Mesothelial cell of epicardium (in vitro differentiated cells): Measurements from ENCODE around the gene LTBP1. TPM values are rescaled to one million over a fixed set of nuclear protein-coding genes. Genes with fewer than 3 reads are reported as not detected.
"Not testable (repeated sequence)": the region's sequence is repeated elsewhere in the genome, so short reads cannot be mapped to it uniquely, and the experiment has no call there.

Experiments
- DNase-seq, 2 experiments: peaks; one replicate each; pipeline ENCODE4 v3.0.0; 2021; ENCODE audit warnings: low spot score in 2 of 2; ENCODE audit not compliant: unreplicated experiment in 2 of 2
- H3K27ac Mint-ChIP-seq: 2 replicates; pipeline ENCODE4 v1.8.0; 2021; ENCODE audit warnings: mixed read lengths
- H3K27me3 Mint-ChIP-seq: 2 replicates; pipeline ENCODE4 v1.8.0; 2021; ENCODE audit warnings: low read depth, mixed read lengths
- H3K36me3 Mint-ChIP-seq: 2 replicates; pipeline ENCODE4 v1.8.0; 2021; ENCODE audit warnings: mixed read lengths
- H3K4me1 Mint-ChIP-seq: 2 replicates; pipeline ENCODE4 v1.8.0; 2021; ENCODE audit warnings: mixed read lengths
- H3K4me3 Mint-ChIP-seq: 2 replicates; pipeline ENCODE4 v1.8.0; 2021; ENCODE audit warnings: mild to moderate bottlenecking, moderate library complexity, mixed read lengths
- H3K9me3 Mint-ChIP-seq: 2 replicates; pipeline ENCODE4 v1.8.0; 2021; ENCODE audit warnings: mixed read lengths
- total RNA-seq: library from RNA; stranded (reverse); gene quantifications from 3 replicates; pipeline ENCODE4 v1.2.1, GENCODE V29; 2021
- TF ChIP-seq, protein P1 (sequence below): fragments of 200-600 bp; sonication (generic); IDR thresholded peaks from one replicate; pipeline ENCODE4 v1.5.0; 2021; ENCODE audit warnings: antibody characterized with exemption; ENCODE audit not compliant: unreplicated experiment

LTBP1 gene
- total RNA-seq, 1 donor from 2014 or later: 80.2 TPM

DNA sequence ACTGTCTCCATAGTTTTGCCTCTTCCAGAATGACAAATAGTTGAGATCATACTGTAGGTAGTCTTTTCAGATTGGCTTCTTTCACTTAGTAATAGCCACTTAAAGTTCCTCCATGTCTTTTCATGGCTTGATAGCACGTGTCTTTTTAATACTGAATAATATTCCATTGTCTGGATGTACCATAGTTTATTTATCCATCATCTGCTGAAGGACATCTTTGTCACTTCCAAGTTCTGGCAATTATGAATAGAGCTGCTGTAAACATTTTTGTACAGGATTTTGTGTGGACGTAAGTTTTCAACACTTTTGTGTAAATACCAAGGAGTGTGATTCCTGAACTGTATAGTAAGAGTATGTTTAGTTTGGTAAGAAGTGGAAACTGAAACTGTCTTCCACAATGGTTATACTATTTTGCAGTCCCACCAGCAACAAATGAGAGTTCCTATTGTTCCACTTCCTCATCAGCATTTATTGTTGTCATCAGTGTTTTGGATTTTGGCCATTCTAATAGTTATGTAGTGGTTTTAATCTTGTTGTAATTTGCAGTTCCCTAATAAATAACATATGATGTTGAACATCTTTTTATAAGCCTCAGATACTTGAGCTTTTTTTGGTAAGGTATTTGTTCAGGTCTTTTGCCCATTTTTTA lies 18.9 kb downstream of the LTBP1 start:
- Mint-ChIP-seq H3K4me3 (no peak overlapping the region), H3K36me3 (peaks cover 19% of the 10 kb centered on the region), H3K4me1 (no peaks in the 10 kb centered on the region), H3K9me3 (peaks cover 21% of the 10 kb centered on the region), H3K27ac (no peak overlapping the region), H3K27me3 (no peaks in the 10 kb centered on the region)
- no peak for DNase-seq
- TF ChIP-seq, protein P1, sequence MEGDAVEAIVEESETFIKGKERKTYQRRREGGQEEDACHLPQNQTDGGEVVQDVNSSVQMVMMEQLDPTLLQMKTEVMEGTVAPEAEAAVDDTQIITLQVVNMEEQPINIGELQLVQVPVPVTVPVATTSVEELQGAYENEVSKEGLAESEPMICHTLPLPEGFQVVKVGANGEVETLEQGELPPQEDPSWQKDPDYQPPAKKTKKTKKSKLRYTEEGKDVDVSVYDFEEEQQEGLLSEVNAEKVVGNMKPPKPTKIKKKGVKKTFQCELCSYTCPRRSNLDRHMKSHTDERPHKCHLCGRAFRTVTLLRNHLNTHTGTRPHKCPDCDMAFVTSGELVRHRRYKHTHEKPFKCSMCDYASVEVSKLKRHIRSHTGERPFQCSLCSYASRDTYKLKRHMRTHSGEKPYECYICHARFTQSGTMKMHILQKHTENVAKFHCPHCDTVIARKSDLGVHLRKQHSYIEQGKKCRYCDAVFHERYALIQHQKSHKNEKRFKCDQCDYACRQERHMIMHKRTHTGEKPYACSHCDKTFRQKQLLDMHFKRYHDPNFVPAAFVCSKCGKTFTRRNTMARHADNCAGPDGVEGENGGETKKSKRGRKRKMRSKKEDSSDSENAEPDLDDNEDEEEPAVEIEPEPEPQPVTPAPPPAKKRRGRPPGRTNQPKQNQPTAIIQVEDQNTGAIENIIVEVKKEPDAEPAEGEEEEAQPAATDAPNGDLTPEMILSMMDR: no peak

GRCh38 chr2:32969444-32970162 lies 22.9 kb downstream of the LTBP1 start:
- DNase-seq: no peak
- Mint-ChIP-seq H3K27me3 (no peaks in the 10 kb centered on the region), H3K27ac (no peak overlapping the region), H3K36me3 (peaks cover 36% of the 10 kb centered on the region), H3K4me3 (no peak overlapping the region), H3K4me1 (no peaks in the 10 kb centered on the region), H3K9me3 (peaks cover 55% of the 10 kb centered on the region)
- TF ChIP-seq, protein P1: no peak

DNA sequence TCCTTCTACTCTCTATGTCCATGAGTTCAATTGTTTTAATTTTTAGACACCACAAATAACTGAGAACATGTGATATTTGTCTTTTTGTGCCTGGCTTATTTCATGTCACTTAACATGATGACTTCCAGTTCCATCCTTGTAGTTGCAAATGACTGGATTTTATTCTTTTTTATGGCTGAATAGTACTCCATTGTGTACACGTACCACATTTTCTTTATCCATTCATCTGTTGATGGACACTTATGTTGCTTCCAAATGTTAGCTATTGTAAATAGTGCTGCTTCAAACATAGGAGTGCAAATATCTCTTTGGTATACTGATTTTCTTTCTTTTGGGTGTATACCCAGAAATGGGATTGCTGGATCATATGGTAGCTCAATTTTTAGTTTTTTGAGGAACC lies 27.0 kb downstream of the LTBP1 start:
- H3K4me3 Mint-ChIP-seq, H3K27me3 Mint-ChIP-seq, DNase-seq, H3K27ac Mint-ChIP-seq, H3K4me1 Mint-ChIP-seq: not testable (repeated sequence)
- Mint-ChIP-seq H3K9me3 (peaks cover 78% of the 10 kb centered on the region), H3K36me3 (peaks cover 54% of the 10 kb centered on the region)

GRCh38 chr2:32976409-32977063 lies 29.8 kb downstream of the LTBP1 start:
- no peak overlapping the region for H3K27ac Mint-ChIP-seq
- TF ChIP-seq, protein P1: no peak
- peaks cover 81% of the 10 kb centered on the region for H3K9me3 Mint-ChIP-seq
- H3K27me3 Mint-ChIP-seq: no peaks in the 10 kb centered on the region
- H3K4me3 Mint-ChIP-seq: no peak overlapping the region
- H3K4me1 Mint-ChIP-seq: no peaks in the 10 kb centered on the region
- peaks cover 57% of the 10 kb centered on the region for H3K36me3 Mint-ChIP-seq
- DNase-seq: no peak

GRCh38 chr2:32977228-32977758 lies 30.5 kb downstream of the LTBP1 start:
- no peak for DNase-seq
- Mint-ChIP-seq H3K27ac (no peak overlapping the region), H3K4me1 (no peaks in the 10 kb centered on the region), H3K27me3 (no peaks in the 10 kb centered on the region), H3K9me3 (peaks cover 81% of the 10 kb centered on the region), H3K4me3 (no peak overlapping the region), H3K36me3 (peaks cover 64% of the 10 kb centered on the region)
- TF ChIP-seq, protein P1: no peak

DNA sequence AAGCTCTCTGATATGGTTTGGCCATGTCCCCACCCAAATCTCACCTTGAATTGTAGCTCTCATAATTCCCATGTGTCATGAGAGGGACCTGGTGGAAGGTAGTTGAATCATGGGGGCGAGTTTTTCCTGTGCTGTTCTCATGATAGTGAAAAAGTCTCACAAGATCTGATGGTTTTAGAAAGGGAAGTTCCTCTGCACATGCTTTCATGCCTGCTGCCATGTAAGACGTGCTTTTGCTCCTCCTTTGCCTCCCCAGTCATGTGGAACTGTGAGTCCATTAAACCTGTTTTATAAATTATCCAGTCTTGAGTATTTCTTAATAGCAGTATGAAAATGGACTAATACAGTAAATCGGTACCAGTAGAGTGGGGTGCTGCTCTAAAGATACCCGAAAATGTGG lies 34.9 kb downstream of the LTBP1 start:
- H3K4me3 Mint-ChIP-seq: no peak overlapping the region
- DNase-seq: no peak
- no peaks in the 10 kb centered on the region for H3K4me1 Mint-ChIP-seq
- TF ChIP-seq, protein P1: no peak
- no peaks in the 10 kb centered on the region for H3K27me3 Mint-ChIP-seq
- no peak overlapping the region for H3K27ac Mint-ChIP-seq
- peaks cover 54% of the 10 kb centered on the region for H3K36me3 Mint-ChIP-seq
- H3K9me3 Mint-ChIP-seq: peaks cover 53% of the 10 kb centered on the region

GRCh38 chr2:32983193-32983924 lies 36.6 kb downstream of the LTBP1 start:
- Mint-ChIP-seq H3K9me3 (peaks cover 54% of the 10 kb centered on the region), H3K36me3 (peaks cover 58% of the 10 kb centered on the region)
- H3K27ac Mint-ChIP-seq, DNase-seq, H3K4me3 Mint-ChIP-seq, H3K27me3 Mint-ChIP-seq, H3K4me1 Mint-ChIP-seq: not testable (repeated sequence)
